Fibroblast of lung (primary cell): ENCODE results near the gene GRAMD1A. TPM values are rescaled to one million over a fixed set of nuclear protein-coding genes. Genes with fewer than 3 reads are reported as not detected.
"Not testable (repeated sequence)": the region's sequence is repeated elsewhere in the genome, so short reads cannot be mapped to it uniquely, and the experiment has no call there.

Experiments
- DNase-seq, 2 donors: peaks; one replicate each; pipeline versions ENCODE4 v3.0.0 to v3.0.0-alpha.2; 2010; ENCODE audit warnings: low read depth in 2 of 2
- H2AFZ ChIP-seq: 2 replicates; pipeline ENCODE4 v1.5.1; 2012; ENCODE audit warnings: low read length, control low read depth, inconsistent platforms
- H3K27ac ChIP-seq: 2 replicates; pipeline ENCODE4 v1.5.1; 2011; ENCODE audit warnings: low read length, control low read depth; ENCODE audit not compliant: insufficient read depth
- H3K27me3 ChIP-seq: 2 replicates; pipeline ENCODE4 v1.5.1; 2011; ENCODE audit warnings: mild to moderate bottlenecking, low read length; ENCODE audit not compliant: control insufficient read depth, insufficient read depth
- H3K36me3 ChIP-seq: 2 replicates; pipeline ENCODE4 v1.5.1; 2011; ENCODE audit warnings: low read length; ENCODE audit not compliant: control insufficient read depth, insufficient read depth
- H3K4me1 ChIP-seq: 2 replicates; pipeline ENCODE4 v1.5.1; 2011; ENCODE audit warnings: low read length; ENCODE audit not compliant: control insufficient read depth, insufficient read depth; ENCODE audit errors: extremely low read depth
- H3K4me2 ChIP-seq: 2 replicates; pipeline ENCODE4 v1.5.1; 2011; ENCODE audit warnings: low read length, control low read depth; ENCODE audit not compliant: insufficient read depth; ENCODE audit errors: extremely low read depth
- H3K4me3 ChIP-seq, 4 experiments: fragments of 200-600 bp in 1 of 4; sonication (generic) in 1 of 4; replicated peaks in 1 of 4; 2 replicates each; pipeline ENCODE4 v1.5.1; 2011 to 2016; ENCODE audit warnings: low read length in 4 of 4, low read depth in 3 of 4, mild to moderate bottlenecking in 3 of 4, control low read depth in 2 of 4, inconsistent platforms in 1 of 4, mixed read lengths in 1 of 4; ENCODE audit not compliant: insufficient read depth in 1 of 4; ENCODE audit errors: control extremely low read depth in 1 of 4
- H3K79me2 ChIP-seq: 2 replicates; pipeline ENCODE4 v1.5.1; 2012; ENCODE audit warnings: mild to moderate bottlenecking, low read length, inconsistent platforms; ENCODE audit not compliant: control insufficient read depth, insufficient read depth
- H3K9ac ChIP-seq: 2 replicates; pipeline ENCODE4 v1.5.1; 2011; ENCODE audit warnings: mild to moderate bottlenecking, low read length, control low read depth; ENCODE audit not compliant: insufficient read depth
- H3K9me3 ChIP-seq: 2 replicates; pipeline ENCODE4 v1.5.1; 2012; ENCODE audit warnings: low read depth, low read length; ENCODE audit not compliant: control insufficient read depth, insufficient read depth
- H4K20me1 ChIP-seq: 2 replicates; pipeline ENCODE4 v1.5.1; 2011; ENCODE audit warnings: low read length; ENCODE audit not compliant: control insufficient read depth, insufficient read depth; ENCODE audit errors: extremely low read depth
- CTCF ChIP-seq, 2 donors: IDR thresholded peaks in 1 of 2; conservative IDR thresholded peaks in 1 of 2; 1 replicate in 1 of 2; 2 replicates in 1 of 2; pipeline ENCODE4 v1.5.1; 2011 to 2012; ENCODE audit warnings: low read length in 2 of 2, control low read depth in 1 of 2, inconsistent platforms in 1 of 2, low read depth in 1 of 2, mild to moderate bottlenecking in 1 of 2
- EZH2 ChIP-seq: IDR thresholded peaks from 2 replicates; pipeline ENCODE4 v1.5.1; 2012; ENCODE audit warnings: low read length, control low read depth, mild to moderate bottlenecking; ENCODE audit errors: missing control alignments
- polyA plus RNA-seq, 2 donors: library from polyadenylated mRNA; depleted of rRNA in 1 of 2; stranded (reverse) in 1 of 2; unstranded in 1 of 2; fragments of >200 nt; gene quantifications; 2 replicates each; pipeline ENCODE4 v1.2.1, GENCODE V29; 2011 to 2012; ENCODE audit warnings: missing spikeins in 1 of 2
- total RNA-seq: library from RNA; depleted of rRNA; stranded (reverse); fragments of >200 nt; gene quantifications from 2 replicates; pipeline ENCODE4 v1.2.1, GENCODE V29; 2014

Gene GRAMD1A
- total and polyA plus RNA-seq, 2 donors (not counting 1 experiment from before 2014, with no cell fraction given) = 21.4 to 24.4 TPM

GRCh38 chr19:35006342-35006998 is 6.3 kb downstream of the GRAMD1A start:
- Histone ChIP-seq H2AFZ (no peak overlapping the region), H3K4me3 (no peak overlapping the region), H3K4me2 (no peak overlapping the region), H4K20me1 (no peaks in the 10 kb centered on the region), H3K36me3 (peaks cover 15% of the 10 kb centered on the region), H3K9me3 (no peaks in the 10 kb centered on the region), H3K79me2 (peaks cover 37% of the 10 kb centered on the region), H3K9ac (no peak overlapping the region), H3K4me1 (peaks cover 5% of the 10 kb centered on the region), H3K27me3 (no peaks in the 10 kb centered on the region), H3K27ac (no peak overlapping the region)
- no peak for TF ChIP-seq EZH2
- DNase-seq = peak; percentile 63 to 90

GRCh38 chr19:35006999-35007365 is 6.9 kb downstream of the GRAMD1A start:
- H4K20me1 ChIP-seq = no peaks in the 10 kb centered on the region
- DNase-seq = no peak
- H3K27me3 ChIP-seq = no peaks in the 10 kb centered on the region
- H3K9ac ChIP-seq = no peak overlapping the region
- no peak overlapping the region for H3K27ac ChIP-seq
- no peak overlapping the region for H3K4me2 ChIP-seq
- peaks cover 19% of the 10 kb centered on the region for H3K36me3 ChIP-seq
- H3K4me3 ChIP-seq = no peak overlapping the region
- H3K4me1 ChIP-seq = peaks cover 5% of the 10 kb centered on the region
- TF ChIP-seq EZH2 (no peak), CTCF (conservative IDR thresholded peaks at IDR 0.05 in 1 of 2, IDR thresholded peaks at IDR 0.05 in 1 of 2; ENCODE audit: low read depth in 1 of 2, low read length in 2 of 2) (no peak)
- no peaks in the 10 kb centered on the region for H3K9me3 ChIP-seq
- peaks cover 34% of the 10 kb centered on the region for H3K79me2 ChIP-seq
- H2AFZ ChIP-seq = no peak overlapping the region

- not testable (repeated sequence) for H3K4me1 ChIP-seq, H2AFZ ChIP-seq, H3K9ac ChIP-seq, H3K27me3 ChIP-seq, H3K27ac ChIP-seq, H4K20me1 ChIP-seq, H3K4me3 ChIP-seq, DNase-seq, H3K9me3 ChIP-seq, H3K4me2 ChIP-seq
- peaks cover 31% of the 10 kb centered on the region for H3K79me2 ChIP-seq
- H3K36me3 ChIP-seq = peaks cover 21% of the 10 kb centered on the region
Measured at GRCh38 chr19:35007427-35007826, 7.3 kb downstream of the GRAMD1A start.

DNA sequence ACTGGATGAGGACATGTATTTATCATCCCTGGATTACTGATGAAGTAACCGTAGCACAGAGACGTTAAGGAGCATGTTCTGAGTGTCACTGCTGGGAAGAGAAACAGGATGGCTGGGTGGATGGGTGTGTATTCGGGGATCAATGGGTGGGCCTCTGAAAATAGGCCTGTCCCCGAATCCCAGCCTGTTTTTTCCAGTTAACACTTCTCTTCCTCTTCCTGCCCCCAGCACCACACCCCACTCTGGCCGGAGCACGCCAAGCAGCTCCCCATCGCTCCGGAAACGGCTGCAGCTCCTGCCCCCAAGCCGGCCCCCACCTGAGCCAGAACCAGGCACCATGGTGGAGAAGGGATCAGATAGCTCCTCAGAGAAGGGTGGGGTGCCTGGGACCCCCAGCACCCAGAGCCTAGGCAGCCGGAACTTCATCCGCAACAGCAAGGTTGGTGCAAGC is 8.8 kb downstream of the GRAMD1A start:
- no peak overlapping the region for H3K27ac ChIP-seq
- H4K20me1 ChIP-seq = no peaks in the 10 kb centered on the region
- no peak overlapping the region for H3K4me3 ChIP-seq
- no peak overlapping the region for H2AFZ ChIP-seq
- H3K4me1 ChIP-seq = peaks cover 2% of the 10 kb centered on the region
- DNase-seq = no peak
- H3K9ac ChIP-seq = no peak overlapping the region
- H3K36me3 ChIP-seq = peaks cover 27% of the 10 kb centered on the region
- peaks cover 19% of the 10 kb centered on the region for H3K79me2 ChIP-seq
- no peak overlapping the region for H3K4me2 ChIP-seq
- H3K9me3 ChIP-seq = no peaks in the 10 kb centered on the region
- TF ChIP-seq EZH2 (no peak), CTCF (conservative IDR thresholded peaks at IDR 0.05 in 1 of 2, IDR thresholded peaks at IDR 0.05 in 1 of 2; ENCODE audit: low read depth in 1 of 2, low read length in 2 of 2) (no peak)
- no peaks in the 10 kb centered on the region for H3K27me3 ChIP-seq
